Caco-2 (cell line): Measurements from ENCODE around the gene KLHDC8A. TPM values are rescaled to one million over a fixed set of nuclear protein-coding genes. Genes with fewer than 3 reads are reported as not detected.

Experiments used
- BruUV-seq: library from RNA; stranded (reverse); fragments of 400-500 nt; replicated peaks from 2 replicates; lab custom pipeline; 2021; lab: Mats Ljungman, UMichigan
- CTCF ChIA-PET: fragments of 300-600 bp; sonication (Branson Sonifier 250); formaldehyde crosslinking; loops from one replicate; lab custom pipeline; 2022; ENCODE audit warnings: antibody characterized with exemption; lab: Charles Lee
- POLR2A ChIA-PET: fragments of 300-600 bp; sonication (Branson Sonifier 250); formaldehyde crosslinking; loops from one replicate; lab custom pipeline; 2022; ENCODE audit warnings: antibody characterized with exemption; lab: Charles Lee
- DNase-seq, 2 experiments: peaks; one replicate each; pipeline versions ENCODE4 v3.0.0 to v3.0.0-alpha.2; 2020 to 2022
- H3K27me3 ChIP-seq: replicated peaks from 2 replicates; pipeline ENCODE4 v1.6.0; 2011; ENCODE audit warnings: low read length; ENCODE audit not compliant: control insufficient read depth, insufficient read depth
- H3K36me3 ChIP-seq: 2 replicates; pipeline ENCODE4 v1.5.1; 2011; ENCODE audit warnings: low read length; ENCODE audit not compliant: control insufficient read depth, insufficient read depth
- H3K4me1 ChIP-seq: fragments of 250-450 bp; sonication (Bioruptor Pico); 2 replicates; pipeline ENCODE4 v1.5.1; 2020; ENCODE audit warnings: mild to moderate bottlenecking
- H3K4me3 ChIP-seq: 2 replicates; pipeline ENCODE4 v1.5.1; 2011; ENCODE audit warnings: low read depth, mild to moderate bottlenecking, control low read depth, low read length
- H3K9me3 ChIP-seq: fragments of 250-450 bp; sonication (Bioruptor Pico); 2 replicates; pipeline ENCODE4 v1.5.1; 2020; ENCODE audit warnings: mild to moderate bottlenecking, moderate library complexity
- H3K27ac Mint-ChIP-seq: one replicate; pipeline ENCODE4 v1.8.0; 2022; ENCODE audit warnings: mixed read lengths; ENCODE audit not compliant: unreplicated experiment
- H3K27me3 Mint-ChIP-seq: one replicate; pipeline ENCODE4 v1.8.0; 2022; ENCODE audit warnings: mixed read lengths; ENCODE audit not compliant: insufficient read depth, unreplicated experiment
- H3K36me3 Mint-ChIP-seq: one replicate; pipeline ENCODE4 v1.8.0; 2022; ENCODE audit warnings: mild to moderate bottlenecking, mixed read lengths; ENCODE audit not compliant: insufficient read depth, unreplicated experiment
- H3K4me1 Mint-ChIP-seq: one replicate; pipeline ENCODE4 v1.8.0; 2022; ENCODE audit warnings: low read depth, mixed read lengths; ENCODE audit not compliant: unreplicated experiment
- H3K4me3 Mint-ChIP-seq: one replicate; pipeline ENCODE4 v1.8.0; 2022; ENCODE audit warnings: mild to moderate bottlenecking, moderate library complexity, mixed read lengths; ENCODE audit not compliant: unreplicated experiment
- H3K9me3 Mint-ChIP-seq: one replicate; pipeline ENCODE4 v1.8.0; 2022; ENCODE audit warnings: mixed read lengths; ENCODE audit not compliant: unreplicated experiment
- CTCF ChIP-seq, 2 experiments: fragments of 200-600 bp in 1 of 2; IDR thresholded peaks; 1 replicate in 1 of 2; 2 replicates in 1 of 2; pipeline versions ENCODE4 v1.5.1 to v1.8.0; 2011 to 2022; ENCODE audit warnings: antibody characterized with exemption in 1 of 2, control low read depth in 1 of 2, inconsistent platforms in 1 of 2, low read depth in 1 of 2, low read length in 1 of 2, mild to moderate bottlenecking in 1 of 2, moderate library complexity in 1 of 2; ENCODE audit not compliant: insufficient read depth in 1 of 2, severe bottlenecking in 1 of 2, unreplicated experiment in 1 of 2
- intact Hi-C: fragments of 100-400 bp; cut with micrococcal nuclease; formaldehyde crosslinking; loops from one replicate; pipeline ENCODE4 v1.10.0; 2022; ENCODE audit not compliant: unreplicated experiment
- total RNA-seq: library from RNA; stranded (reverse); gene quantifications from 2 replicates; pipeline ENCODE4 v1.2.3, GENCODE V29; 2022

KLHDC8A gene
- total RNA-seq, 1 experiment from 2014 or later: not detected

GRCh38 chr1:205330150-205330549, 26.6 kb downstream of the KLHDC8A start:
- Mint-ChIP-seq H3K9me3 (no peaks in the 10 kb centered on the region), H3K27me3 (no peaks in the 10 kb centered on the region), H3K4me1 (peaks cover 3% of the 10 kb centered on the region), H3K27ac (no peak overlapping the region), H3K36me3 (no peaks in the 10 kb centered on the region), H3K4me3 (no peak overlapping the region)
- no peak for TF ChIP-seq CTCF (IDR thresholded peaks at IDR 0.05; ENCODE audit: insufficient read depth in 1 of 2, low read depth in 1 of 2, low read length in 1 of 2, severe bottlenecking in 1 of 2, unreplicated experiment in 1 of 2)
- ChIA-PET POLR2A (no interaction called here), CTCF (interaction anchor here (0.5 to 8.9 kb wide), 2 partner anchors 57 to 359 kb away, joined by 3 to 341 read pairs; no protein-coding TSS in a partner anchor)
- H3K4me3 ChIP-seq: no peak overlapping the region
- H3K36me3 ChIP-seq: no peaks in the 10 kb centered on the region
- DNase-seq: no peak
- no TSS peak for BruUV-seq
- peaks cover 2% of the 10 kb centered on the region for H3K4me1 ChIP-seq
- intact Hi-C loops: no loop called here
- H3K27me3 ChIP-seq: no peaks in the 10 kb centered on the region
- H3K9me3 ChIP-seq: no peaks in the 10 kb centered on the region

GRCh38 chr1:205329719-205330118, 27.0 kb downstream of the KLHDC8A start:
- no peak overlapping the region for H3K4me3 Mint-ChIP-seq

GRCh38 chr1:205328476-205328875, 28.2 kb downstream of the KLHDC8A start:
- BruUV-seq: no TSS peak
- H3K9me3 ChIP-seq: no peaks in the 10 kb centered on the region
- peaks cover 12% of the 10 kb centered on the region for H3K4me1 ChIP-seq
- intact Hi-C loops: no loop called here
- H3K27ac Mint-ChIP-seq: no peak overlapping the region
- no peak for TF ChIP-seq CTCF (IDR thresholded peaks at IDR 0.05; ENCODE audit: insufficient read depth in 1 of 2, low read depth in 1 of 2, low read length in 1 of 2, severe bottlenecking in 1 of 2, unreplicated experiment in 1 of 2)
- POLR2A ChIA-PET: no interaction called here
- H3K4me1 Mint-ChIP-seq: peaks cover 16% of the 10 kb centered on the region
- CTCF ChIA-PET: interaction anchor here (8.9 kb wide), 1 partner anchor 55 kb away, joined by 341 read pairs; no protein-coding TSS in a partner anchor
- no peak overlapping the region for H3K4me3 ChIP-seq
- H3K4me3 Mint-ChIP-seq: no peak overlapping the region
- H3K36me3 Mint-ChIP-seq: no peaks in the 10 kb centered on the region
- no peaks in the 10 kb centered on the region for H3K27me3 Mint-ChIP-seq
- no peaks in the 10 kb centered on the region for H3K9me3 Mint-ChIP-seq
- no peak for DNase-seq
- no peaks in the 10 kb centered on the region for H3K27me3 ChIP-seq
- no peaks in the 10 kb centered on the region for H3K36me3 ChIP-seq

More at GRCh38 chr1:205329719-205330118, 27.0 kb downstream of the KLHDC8A start:
- DNase-seq: no peak
- CTCF ChIA-PET: interaction anchor here (8.9 kb wide), 1 partner anchor 57 kb away, joined by 341 read pairs; no protein-coding TSS in a partner anchor
- no peaks in the 10 kb centered on the region for H3K36me3 Mint-ChIP-seq
- Histone ChIP-seq H3K9me3 (no peaks in the 10 kb centered on the region), H3K27me3 (no peaks in the 10 kb centered on the region), H3K4me1 (peaks cover 6% of the 10 kb centered on the region), H3K36me3 (no peaks in the 10 kb centered on the region), H3K4me3 (no peak overlapping the region)
- POLR2A ChIA-PET: no interaction called here
- no peaks in the 10 kb centered on the region for H3K9me3 Mint-ChIP-seq
- no peaks in the 10 kb centered on the region for H3K27me3 Mint-ChIP-seq
- no peak for TF ChIP-seq CTCF (IDR thresholded peaks at IDR 0.05; ENCODE audit: insufficient read depth in 1 of 2, low read depth in 1 of 2, low read length in 1 of 2, severe bottlenecking in 1 of 2, unreplicated experiment in 1 of 2)
- intact Hi-C loops: no loop called here
- no peak overlapping the region for H3K27ac Mint-ChIP-seq
- peaks cover 7% of the 10 kb centered on the region for H3K4me1 Mint-ChIP-seq
- no TSS peak for BruUV-seq
